ENCODE measurements around the gene PDIA2. TPM values are rescaled to one million over a fixed set of nuclear protein-coding genes. Genes with fewer than 3 reads are reported as not detected.

The PDIA2 gene
- total and polyA plus RNA-seq, 11 donors = 0.17 to 9.3 (median 3.1) TPM

DNA sequence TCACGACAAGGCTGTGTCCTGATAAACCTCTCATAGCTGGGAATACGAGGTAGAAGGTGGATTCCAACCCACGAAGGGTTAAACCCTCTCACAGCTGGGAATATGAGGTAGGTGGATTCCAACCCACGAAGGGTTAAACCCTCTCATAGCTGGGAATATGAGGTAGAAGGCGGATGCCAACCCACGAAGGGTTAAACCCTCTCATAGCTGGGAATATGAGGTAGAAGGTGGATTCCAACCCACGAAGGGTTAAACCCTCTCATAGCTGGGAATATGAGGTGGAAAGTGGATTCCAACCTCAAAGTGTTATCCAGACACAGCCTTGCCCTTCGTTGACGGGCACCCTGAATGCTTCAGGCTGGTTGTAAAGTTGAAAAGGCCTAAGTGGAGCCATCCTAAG lies 38.6 kb downstream of the PDIA2 start:
- Histone ChIP-seq H3K27me3 (no peaks in the 10 kb centered on the region), H3K36me3 (peaks cover 0 to 13% (median 9%) of the 10 kb centered on the region in 9 donors), H3K4me1 (peaks cover 0 to 25% (median 6%) of the 10 kb centered on the region in 12 donors), H3K27ac (no peak overlapping the region), H3K4me3 (no peak overlapping the region), H3K9me3 (no peaks in the 10 kb centered on the region)
- WGBS, 4 donors = 70 to 80% (median 76%) methylated on average over 9 of the region's 9 CpGs
- ATAC-seq (no peak), DNase-seq (no peak)
- TF ChIP-seq, protein P1, sequence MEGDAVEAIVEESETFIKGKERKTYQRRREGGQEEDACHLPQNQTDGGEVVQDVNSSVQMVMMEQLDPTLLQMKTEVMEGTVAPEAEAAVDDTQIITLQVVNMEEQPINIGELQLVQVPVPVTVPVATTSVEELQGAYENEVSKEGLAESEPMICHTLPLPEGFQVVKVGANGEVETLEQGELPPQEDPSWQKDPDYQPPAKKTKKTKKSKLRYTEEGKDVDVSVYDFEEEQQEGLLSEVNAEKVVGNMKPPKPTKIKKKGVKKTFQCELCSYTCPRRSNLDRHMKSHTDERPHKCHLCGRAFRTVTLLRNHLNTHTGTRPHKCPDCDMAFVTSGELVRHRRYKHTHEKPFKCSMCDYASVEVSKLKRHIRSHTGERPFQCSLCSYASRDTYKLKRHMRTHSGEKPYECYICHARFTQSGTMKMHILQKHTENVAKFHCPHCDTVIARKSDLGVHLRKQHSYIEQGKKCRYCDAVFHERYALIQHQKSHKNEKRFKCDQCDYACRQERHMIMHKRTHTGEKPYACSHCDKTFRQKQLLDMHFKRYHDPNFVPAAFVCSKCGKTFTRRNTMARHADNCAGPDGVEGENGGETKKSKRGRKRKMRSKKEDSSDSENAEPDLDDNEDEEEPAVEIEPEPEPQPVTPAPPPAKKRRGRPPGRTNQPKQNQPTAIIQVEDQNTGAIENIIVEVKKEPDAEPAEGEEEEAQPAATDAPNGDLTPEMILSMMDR (IDR thresholded peaks at IDR 0.05) = no peak
- no peak for TF ChIP-seq POLR2A (IDR thresholded peaks at IDR 0.05)
- intact Hi-C loops (cut with DNase I) = no loop called here

DNA sequence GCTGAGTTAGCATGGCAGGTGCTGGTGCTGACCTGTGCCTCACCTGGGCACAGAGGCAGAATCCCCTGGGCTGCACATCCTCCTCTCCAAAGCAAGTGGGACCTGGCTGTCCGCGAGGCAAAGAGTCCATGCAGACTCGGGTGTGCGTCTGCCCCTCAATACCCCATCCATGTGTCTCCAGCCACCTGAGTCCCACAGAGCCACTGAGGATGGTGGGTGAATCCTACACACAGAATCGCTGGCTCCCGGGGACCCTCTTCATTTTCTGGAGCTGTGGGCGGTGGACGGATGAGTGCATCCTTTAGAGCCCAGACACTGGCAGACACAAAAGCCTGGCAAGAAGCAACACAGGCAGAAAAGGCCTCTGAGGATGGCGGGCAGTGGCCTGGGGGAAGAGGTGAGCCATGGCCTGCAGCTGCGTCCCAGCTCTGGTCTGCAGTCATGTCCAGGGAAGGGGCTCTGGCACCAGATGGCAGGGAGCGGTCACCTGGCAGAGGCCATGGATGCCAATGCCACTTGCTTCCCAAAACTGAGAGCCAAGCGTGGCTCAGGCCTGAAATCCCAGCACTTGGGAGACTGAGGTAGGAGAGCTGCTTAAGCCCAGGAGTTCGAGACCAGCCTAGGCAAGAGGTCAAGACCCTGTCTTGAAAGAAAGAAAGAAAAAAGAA lies 39.6 kb downstream of the PDIA2 start:
- H3K27me3 ChIP-seq = no peaks in the 10 kb centered on the region
- no peak for TF ChIP-seq POLR2A (IDR thresholded peaks at IDR 0.05)
- TF ChIP-seq, protein P1 (IDR thresholded peaks at IDR 0.05) = no peak
- DNase-seq (no peak), ATAC-seq (no peak)
- H3K4me1 ChIP-seq = peaks cover 0 to 36% (median 13%) of the 10 kb centered on the region in 12 donors
- H3K27ac ChIP-seq = no peak overlapping the region
- intact Hi-C loops (cut with DNase I) = no loop called here
- peaks cover 0 to 13% (median 9%) of the 10 kb centered on the region in 9 donors for H3K36me3 ChIP-seq
- WGBS, 4 donors = 86 to 94% (median 91%) methylated on average over 13 of the region's 13 CpGs
- no peak overlapping the region for H3K4me3 ChIP-seq
- H3K9me3 ChIP-seq = no peaks in the 10 kb centered on the region

DNA sequence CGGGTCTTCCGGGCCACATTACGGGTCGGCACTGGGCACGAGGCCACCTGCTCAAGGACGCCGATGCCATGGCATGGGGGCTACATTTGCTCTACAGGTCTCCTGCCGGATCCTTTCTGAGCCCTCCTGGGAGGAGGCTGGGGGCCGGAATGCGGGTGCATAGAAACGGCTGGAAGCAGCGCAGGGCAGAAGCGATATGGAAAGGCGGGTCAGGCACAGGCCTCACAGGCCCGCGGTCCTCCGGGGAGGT lies 41.2 kb downstream of the PDIA2 start:
- intact Hi-C loops (cut with DNase I) = no loop called here
- TF ChIP-seq, protein P1 (IDR thresholded peaks at IDR 0.05) = no peak
- no peak for TF ChIP-seq POLR2A (IDR thresholded peaks at IDR 0.05)
- H3K36me3 ChIP-seq = peaks cover 0 to 4% (median under 1%) of the 10 kb centered on the region in 9 donors
- H3K4me3 ChIP-seq = peak overlapping the region in 1 of 12 donors; percentile 51
- H3K27ac ChIP-seq = peak overlapping the region in 1 of 12 donors; percentile 42
- ATAC-seq (no peak), DNase-seq (no peak)
- H3K27me3 ChIP-seq = no peaks in the 10 kb centered on the region
- H3K9me3 ChIP-seq = no peaks in the 10 kb centered on the region
- WGBS, 4 donors = 82 to 89% (median 87%) methylated on average over 13 to 17 of the region's 17 CpGs
- H3K4me1 ChIP-seq = peaks cover 0 to 49% (median 19%) of the 10 kb centered on the region in 12 donors

DNA sequence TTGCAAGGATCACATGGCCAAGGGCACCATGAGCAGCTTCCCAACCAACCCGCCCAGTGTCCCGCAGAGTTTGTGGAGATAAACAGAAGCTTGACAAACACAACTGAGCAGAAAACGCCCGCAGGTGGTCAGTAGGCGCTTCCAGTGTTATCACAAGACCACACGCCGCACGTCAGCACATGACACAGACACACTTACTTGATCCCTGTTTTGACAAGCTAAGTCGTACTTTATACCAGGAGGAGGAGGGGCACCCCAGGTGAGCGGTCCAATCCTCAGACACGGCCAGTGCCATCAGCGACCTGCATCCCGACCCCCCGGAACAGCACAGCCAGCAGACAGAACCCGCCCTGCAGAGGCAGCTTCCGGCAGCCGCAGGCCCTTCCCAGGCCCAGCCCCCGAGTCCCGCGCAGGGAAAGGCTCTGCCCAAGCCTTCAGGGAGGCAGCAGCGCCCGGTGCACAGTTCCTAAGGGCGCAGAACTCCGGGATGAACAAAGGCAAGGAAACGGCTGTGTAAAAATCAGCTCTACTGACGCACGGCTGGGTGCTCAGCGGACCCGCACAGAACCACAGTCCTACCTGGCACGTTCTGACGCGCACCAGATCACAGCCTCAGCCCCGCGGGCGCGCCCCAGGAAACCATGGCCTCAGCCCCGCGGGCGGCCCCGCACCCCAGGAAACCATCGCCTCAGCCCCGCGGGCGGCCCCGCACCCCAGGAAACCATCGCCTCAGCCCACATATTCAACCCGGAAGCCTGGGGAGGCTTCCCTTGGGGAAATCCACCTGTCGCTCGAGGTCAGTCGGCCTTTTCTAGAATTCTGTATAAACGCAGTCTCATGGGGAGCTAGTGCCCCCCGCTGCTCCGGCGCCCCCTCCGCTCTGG lies 41.7 kb downstream of the PDIA2 start:
- Histone ChIP-seq H3K4me1 (peaks cover 0 to 49% (median 19%) of the 10 kb centered on the region in 12 donors), H3K27me3 (no peaks in the 10 kb centered on the region), H3K4me3 (peak overlapping the region in 10 of 12 donors; percentile 4 to 51 (median 28)), H3K9me3 (no peaks in the 10 kb centered on the region), H3K27ac (peak overlapping the region in 4 of 12 donors; percentile 2 to 42 (median 26)), H3K36me3 (no peaks in the 10 kb centered on the region)
- ATAC-seq = peak in 3 of 4 donors; percentile 5 to 69 (median 29)
- DNase-seq = peak in 1 of 5 donors; percentile 37
- TF ChIP-seq POLR2A (IDR thresholded peaks at IDR 0.05) = no peak
- TF ChIP-seq, protein P1 (IDR thresholded peaks at IDR 0.05) = no peak
- WGBS, 4 donors = 53 to 71% (median 60%) methylated on average over 36 to 55 of the region's 55 CpGs
- intact Hi-C loops (cut with DNase I) = no loop called here

Data from heart left ventricle (tissue), 16 donors.